Transverse colon (tissue), 4 donors: ENCODE results near the gene RGP1. TPM values are rescaled to one million over a fixed set of nuclear protein-coding genes. Genes with fewer than 3 reads are reported as not detected.
A peak's percentile ranks its signal among the peaks of the same experiment; 100 is the strongest.

Experiments
- DNase-seq: peaks from one replicate; pipeline ENCODE4 v3.0.0-alpha.2; 2019
- H3K27ac ChIP-seq, 4 donors: fragments of 200-600 bp; sonication (generic); 2 replicates each; pipeline ENCODE4 v1.5.1; 2016 to 2018; ENCODE audit warnings: inconsistent platforms in 4 of 4
- H3K27me3 ChIP-seq: fragments of 200-600 bp; sonication (generic); 2 replicates; pipeline ENCODE4 v1.5.1; 2017; ENCODE audit warnings: inconsistent platforms
- H3K36me3 ChIP-seq, 4 donors: fragments of 200-600 bp; sonication (generic); 2 replicates each; pipeline ENCODE4 v1.5.1; 2017 to 2019; ENCODE audit warnings: inconsistent platforms in 4 of 4
- H3K4me1 ChIP-seq, 4 donors: fragments of 200-600 bp; sonication (generic); 2 replicates each; pipeline ENCODE4 v1.5.1; 2017 to 2020; ENCODE audit warnings: inconsistent platforms in 4 of 4
- H3K4me3 ChIP-seq, 4 donors: fragments of 200-600 bp; sonication (generic); 1 replicate in 1 of 4; 2 replicates in 3 of 4; pipeline versions ENCODE4 v1.5.1 to v1.6.1; 2017 to 2019; ENCODE audit warnings: inconsistent platforms in 4 of 4
- H3K9me3 ChIP-seq, 2 donors: fragments of 200-600 bp; sonication (generic); 2 replicates each; pipeline ENCODE4 v1.5.1; 2017 to 2019; ENCODE audit warnings: inconsistent platforms in 2 of 2
- EP300 ChIP-seq: sonication (generic); formaldehyde crosslinking; IDR thresholded peaks from one replicate; pipeline ENCODE4 v1.6.1; 2017; ENCODE audit warnings: antibody characterized with exemption, low read depth
- POLR2A ChIP-seq: fragments of 450-650 bp; IDR thresholded peaks from one replicate; pipeline ENCODE4 v1.6.1; 2016; ENCODE audit warnings: antibody characterized with exemption, mild to moderate bottlenecking, moderate library complexity
- POLR2AphosphoS5 ChIP-seq, 3 donors: sonication (generic); formaldehyde crosslinking; IDR thresholded peaks; one replicate each; pipeline ENCODE4 v1.6.1; 2016; ENCODE audit warnings: antibody characterized with exemption in 3 of 3
- WGBS, 2 donors: methylation state at CpG; one replicate each; pipeline ENCODE4 v1.1.5; 2018; ENCODE audit warnings: low coverage in 1 of 2; 5-methylcytosine and 5-hydroxymethylcytosine counted together
- in situ Hi-C, 4 donors: fragments of 200-750 bp; cut with MboI; loops; one replicate each; pipeline versions ENCODE4 v1.15.0 to v1.15.1; 2017; ENCODE audit warnings: low sequenced_read_pairs in 3 of 4, low pct_ligation_motif_present in 1 of 4, low pct_unique_long_range_greater_than_20kb in 1 of 4
- intact Hi-C: fragments of 100-400 bp; cut with DNase I; formaldehyde crosslinking; loops from one replicate; pipeline ENCODE4 v1.15.1; 2023; ENCODE audit warnings: low total_unique reads
- total RNA-seq, 4 donors: library from RNA; depleted of rRNA; stranded (reverse); fragments of >200 nt; gene quantifications; one replicate each; pipeline ENCODE4 v1.1.0, GENCODE V29; 2016
- TF ChIP-seq, protein P1 (sequence below), 5 experiments: fragments of 200-600 bp in 3 of 5; fragments of 450-650 bp in 2 of 5; sonication (generic) in 3 of 5; IDR thresholded peaks; 1 replicate in 2 of 5; 2 replicates in 3 of 5; pipeline ENCODE4 v1.5.1; 2016 to 2017; ENCODE audit warnings: antibody characterized with exemption in 5 of 5, inconsistent platforms in 3 of 5, mild to moderate bottlenecking in 2 of 5, moderate library complexity in 1 of 5

RGP1 gene
- total RNA-seq, 4 donors from 2014 or later = 30.3 to 47.5 (median 43.7) TPM

GRCh38 chr9:35730486-35730854 lies 18.6 kb upstream of the RGP1 start:
- peak overlapping the region in 3 of 4 donors; percentile 74 to 87 (median 83) for H3K4me3 ChIP-seq
- H3K4me1 ChIP-seq = peaks cover 47 to 79% (median 71%) of the 10 kb centered on the region in 4 donors
- WGBS, 2 donors = 48 to 64% methylated on average over 2 of the region's 2 CpGs
- H3K27ac ChIP-seq = peak overlapping the region; percentile 94 to 98 (median 97)
- TF ChIP-seq POLR2AphosphoS5 (IDR thresholded peaks at IDR 0.05) = no peak
- no peak for TF ChIP-seq POLR2A
- no peak for TF ChIP-seq EP300
- TF ChIP-seq, protein P1, sequence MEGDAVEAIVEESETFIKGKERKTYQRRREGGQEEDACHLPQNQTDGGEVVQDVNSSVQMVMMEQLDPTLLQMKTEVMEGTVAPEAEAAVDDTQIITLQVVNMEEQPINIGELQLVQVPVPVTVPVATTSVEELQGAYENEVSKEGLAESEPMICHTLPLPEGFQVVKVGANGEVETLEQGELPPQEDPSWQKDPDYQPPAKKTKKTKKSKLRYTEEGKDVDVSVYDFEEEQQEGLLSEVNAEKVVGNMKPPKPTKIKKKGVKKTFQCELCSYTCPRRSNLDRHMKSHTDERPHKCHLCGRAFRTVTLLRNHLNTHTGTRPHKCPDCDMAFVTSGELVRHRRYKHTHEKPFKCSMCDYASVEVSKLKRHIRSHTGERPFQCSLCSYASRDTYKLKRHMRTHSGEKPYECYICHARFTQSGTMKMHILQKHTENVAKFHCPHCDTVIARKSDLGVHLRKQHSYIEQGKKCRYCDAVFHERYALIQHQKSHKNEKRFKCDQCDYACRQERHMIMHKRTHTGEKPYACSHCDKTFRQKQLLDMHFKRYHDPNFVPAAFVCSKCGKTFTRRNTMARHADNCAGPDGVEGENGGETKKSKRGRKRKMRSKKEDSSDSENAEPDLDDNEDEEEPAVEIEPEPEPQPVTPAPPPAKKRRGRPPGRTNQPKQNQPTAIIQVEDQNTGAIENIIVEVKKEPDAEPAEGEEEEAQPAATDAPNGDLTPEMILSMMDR (IDR thresholded peaks at IDR 0.05) = no peak
- H3K27me3 ChIP-seq = no peaks in the 10 kb centered on the region
- H3K36me3 ChIP-seq = peaks cover 0 to 11% (median 4%) of the 10 kb centered on the region in 4 donors
- H3K9me3 ChIP-seq = no peaks in the 10 kb centered on the region
- in situ Hi-C loops = loop anchor here in 1 of 4 donors (10.0 kb wide), 1 partner anchor 84 kb away; the partner anchor contains the start of genes HINT2 and SPAG8
- DNase-seq = no peak
- intact Hi-C loops = no loop called here

DNA sequence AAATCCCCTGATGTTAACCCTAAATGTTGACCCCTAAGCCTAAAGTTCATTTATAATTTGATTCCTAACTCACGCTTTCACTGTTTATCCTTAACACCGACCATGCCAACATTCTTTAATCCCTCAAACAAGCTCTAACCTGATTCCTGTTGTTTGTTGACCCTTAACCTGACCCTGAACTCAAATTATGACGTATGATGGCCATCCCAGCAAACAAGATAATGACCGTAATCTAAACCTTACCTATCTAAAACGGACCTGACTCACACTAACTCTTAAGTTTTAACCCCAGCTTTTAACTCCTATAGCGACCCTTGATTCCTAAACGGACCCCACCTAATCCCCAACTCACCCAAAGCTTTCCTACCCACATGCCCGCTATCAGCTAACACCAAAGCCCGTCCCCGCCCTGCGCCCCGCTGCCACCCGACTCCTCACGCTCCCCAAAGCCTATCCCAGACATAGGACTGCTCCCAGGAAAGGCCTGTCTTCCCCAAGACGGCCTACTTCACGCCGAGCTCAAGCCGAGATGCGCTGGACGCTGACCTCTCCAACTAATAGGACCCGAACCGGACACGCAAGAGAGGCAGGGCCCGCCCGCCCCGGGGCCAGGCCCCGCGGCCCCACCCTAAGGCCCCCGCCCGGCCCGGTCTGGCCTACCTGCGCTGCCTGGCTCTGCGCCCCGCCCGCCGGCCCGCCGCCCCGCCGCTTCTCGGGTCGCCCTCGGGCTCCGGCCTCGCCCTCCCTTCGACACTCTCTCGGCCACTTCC lies 17.5 kb upstream of the RGP1 start:
- in situ Hi-C loops (loop anchor here in 1 of 4 donors (10.0 kb wide), 1 partner anchor 83 kb away; the partner anchor contains the start of genes HINT2 and SPAG8), intact Hi-C loops (no loop called here)
- WGBS, 2 donors = 0% methylated on average over 5 to 23 of the region's 47 CpGs
- H3K4me3 ChIP-seq = peak overlapping the region; percentile 67 to 87 (median 78)
- peaks cover 0 to 19% (median 8%) of the 10 kb centered on the region in 4 donors for H3K36me3 ChIP-seq
- TF ChIP-seq POLR2A (peak; percentile 36), EP300 (no peak), POLR2AphosphoS5 (IDR thresholded peaks at IDR 0.05) (peak in 1 of 3 donors; percentile 93)
- TF ChIP-seq, protein P1 (IDR thresholded peaks at IDR 0.05) = peak in 1 of 5 experiments; percentile 2
- no peak for DNase-seq
- H3K4me1 ChIP-seq = peaks cover 43 to 74% (median 63%) of the 10 kb centered on the region in 4 donors
- peak overlapping the region; percentile 94 to 98 (median 97) for H3K27ac ChIP-seq
- no peaks in the 10 kb centered on the region for H3K9me3 ChIP-seq
- H3K27me3 ChIP-seq = no peaks in the 10 kb centered on the region

DNA sequence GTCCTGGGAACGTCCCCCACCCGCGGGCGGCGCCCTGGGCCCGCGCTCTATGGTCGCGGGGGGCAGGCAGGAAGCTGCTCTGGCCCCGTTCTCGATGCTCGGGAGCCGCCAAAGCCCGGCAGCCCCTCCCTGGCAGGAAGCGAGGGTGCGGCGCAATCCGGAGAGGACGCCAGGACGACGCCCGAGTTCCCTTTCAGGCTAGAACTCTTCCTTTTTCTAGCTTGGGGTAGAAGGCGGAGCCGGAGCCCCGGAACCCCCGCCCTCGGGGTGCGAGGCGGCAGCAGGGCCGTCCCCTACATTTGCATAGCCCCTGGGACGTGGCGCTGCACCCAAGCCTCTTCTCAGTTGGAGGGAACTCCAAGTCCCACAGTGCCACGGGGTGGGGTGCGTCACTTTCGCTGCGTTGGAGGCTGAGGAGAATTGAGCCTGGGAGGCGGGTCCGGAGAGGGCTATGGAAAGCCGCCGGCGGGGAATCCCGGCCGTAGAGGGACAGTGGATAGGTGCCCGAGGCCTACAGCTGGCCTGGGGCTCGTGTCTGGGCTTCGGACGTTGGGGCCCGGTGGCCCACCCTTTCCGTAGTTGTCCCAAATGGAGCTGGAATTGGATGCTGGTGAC lies 16.8 kb upstream of the RGP1 start, which contains the start of the genes CREB3 and TLN1:
Gene CREB3, plus strand, starts transcription at position 482 of the 615 bp plus-strand sequence. Its CDS starts 107 bp downstream, at position 589.
Gene TLN1, minus strand, starts transcription at position 11 of the 615 bp plus-strand sequence. CDS start 6,501 bp downstream, outside the sequence.
- 1% methylated on average over 48 of the region's 49 CpGs; no CpG with 5 or more reads in 1 of the 2 donors for WGBS, 2 donors
- H3K4me3 ChIP-seq = peak within 1 kb of the TSS; percentile 67 to 87 (median 78)
- intact Hi-C loops (no loop called here), in situ Hi-C loops (loop anchor here in 1 of 4 donors (10.0 kb wide), 1 partner anchor 83 kb away; the partner anchor contains the start of genes HINT2 and SPAG8)
- peaks cover 36 to 67% (median 56%) of the 10 kb centered on the region in 4 donors for H3K4me1 ChIP-seq
- peak; percentile 99 for DNase-seq
- no peaks in the 10 kb centered on the region for H3K27me3 ChIP-seq
- no peak for TF ChIP-seq EP300
- peak; percentile 81 for TF ChIP-seq POLR2A
- peak; percentile 55 to 91 (median 91) for TF ChIP-seq POLR2AphosphoS5 (IDR thresholded peaks at IDR 0.05)
- no peaks in the 10 kb centered on the region for H3K9me3 ChIP-seq
- H3K36me3 ChIP-seq = peaks cover 0 to 25% (median 12%) of the 10 kb centered on the region in 4 donors
- H3K27ac ChIP-seq = peak within 1 kb of the TSS; percentile 94 to 98 (median 97)

- H3K36me3 ChIP-seq = peaks cover 0 to 31% (median 15%) of the 10 kb centered on the region in 4 donors
- peak in 2 of 3 donors; percentile 6 to 18 for TF ChIP-seq POLR2AphosphoS5 (IDR thresholded peaks at IDR 0.05)
- no peak for TF ChIP-seq POLR2A
- intact Hi-C loops (no loop called here), in situ Hi-C loops (loop anchor here in 1 of 4 donors (10.0 kb wide), 1 partner anchor 82 kb away; the partner anchor contains the start of genes HINT2 and SPAG8)
- H3K4me3 ChIP-seq = peak overlapping the region; percentile 63 to 87 (median 78)
- DNase-seq = peak; percentile 47
- no peaks in the 10 kb centered on the region for H3K9me3 ChIP-seq
- H3K27me3 ChIP-seq = no peaks in the 10 kb centered on the region
- peaks cover 32 to 60% (median 49%) of the 10 kb centered on the region in 4 donors for H3K4me1 ChIP-seq
- H3K27ac ChIP-seq = peak overlapping the region; percentile 94 to 98 (median 97)
- 1% methylated on average over 12 of the region's 14 CpGs; no CpG with 5 or more reads in 1 of the 2 donors for whole genome bisulfite sequencing, 2 donors
Measured at GRCh38 chr9:35732800-35733541, 16.1 kb upstream of the RGP1 start.
